HG02840 (cell line): Measurements from ENCODE around the gene NR2E1.

ENCODE experiments used
- ATAC-seq: cut with Tn5 transposase; IDR thresholded peaks from one replicate; pipeline ENCODE4 v1.9.1; 2021; ENCODE audit warnings: mild to moderate bottlenecking, moderate library complexity, moderate number of reproducible peaks; ENCODE audit not compliant: unreplicated experiment, low FRiP score

NR2E1 gene

GRCh38 chr6:108170332-108171290, 4.8 kb downstream of the NR2E1 start:
- ATAC-seq: no peak

DNA sequence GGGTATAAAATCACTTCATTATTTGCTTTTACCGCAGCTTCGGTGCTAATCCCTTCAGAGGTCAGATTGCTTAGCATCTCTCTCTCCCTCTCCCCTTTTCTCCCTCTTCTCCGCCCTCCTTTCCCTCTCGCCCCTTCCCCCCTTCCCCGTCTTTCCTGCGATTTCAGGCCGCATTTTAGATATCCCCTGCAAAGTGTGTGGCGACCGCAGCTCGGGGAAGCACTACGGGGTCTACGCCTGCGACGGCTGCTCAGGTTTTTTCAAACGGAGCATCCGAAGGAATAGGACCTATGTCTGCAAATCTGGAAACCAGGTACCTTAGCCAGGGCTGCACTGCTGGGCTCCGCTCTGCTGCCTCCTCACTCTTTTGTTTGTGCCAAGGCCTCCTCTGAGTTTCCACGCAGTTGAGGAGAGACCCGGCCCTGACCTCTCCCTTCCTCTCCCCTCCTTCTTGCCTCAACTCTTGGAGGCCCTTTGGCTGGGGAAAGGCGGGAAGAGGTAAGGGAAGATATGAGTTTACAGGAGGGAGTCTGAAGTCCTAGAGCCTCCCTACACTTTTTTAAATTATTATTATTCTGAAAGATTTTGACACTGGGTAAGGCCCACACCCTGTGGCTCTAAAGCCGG, 5.6 kb downstream of the NR2E1 start:
- ATAC-seq: no peak

DNA sequence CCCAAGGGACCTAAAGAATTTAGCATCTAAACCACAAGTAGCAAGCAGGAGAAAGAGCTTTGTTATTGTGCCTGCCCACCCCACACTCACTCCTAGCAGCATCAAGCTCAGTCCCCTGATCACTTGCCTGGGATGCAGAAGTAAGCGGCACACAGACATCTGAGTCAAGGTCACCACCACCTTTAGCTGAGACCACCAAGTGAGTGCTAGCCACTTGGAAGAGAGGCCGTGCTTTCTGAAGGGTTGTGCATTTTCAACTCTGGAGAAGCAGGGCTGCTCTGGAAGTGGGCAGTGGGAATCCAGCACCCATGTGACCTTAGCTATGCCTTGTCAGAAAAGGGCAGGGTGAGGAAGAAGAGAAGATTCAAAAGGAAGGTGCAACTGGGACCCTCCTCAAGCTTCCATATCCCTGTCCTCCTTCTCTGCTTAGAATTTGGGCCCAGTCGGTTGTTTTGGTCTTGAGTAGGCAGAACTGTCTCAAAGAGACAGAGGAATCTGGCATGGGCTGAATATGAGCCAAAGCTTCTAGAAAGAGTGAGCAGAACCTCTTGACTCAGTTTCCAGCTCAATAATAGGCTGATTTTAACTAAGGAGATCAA, 6.2 kb downstream of the NR2E1 start:
- no peak for ATAC-seq

DNA sequence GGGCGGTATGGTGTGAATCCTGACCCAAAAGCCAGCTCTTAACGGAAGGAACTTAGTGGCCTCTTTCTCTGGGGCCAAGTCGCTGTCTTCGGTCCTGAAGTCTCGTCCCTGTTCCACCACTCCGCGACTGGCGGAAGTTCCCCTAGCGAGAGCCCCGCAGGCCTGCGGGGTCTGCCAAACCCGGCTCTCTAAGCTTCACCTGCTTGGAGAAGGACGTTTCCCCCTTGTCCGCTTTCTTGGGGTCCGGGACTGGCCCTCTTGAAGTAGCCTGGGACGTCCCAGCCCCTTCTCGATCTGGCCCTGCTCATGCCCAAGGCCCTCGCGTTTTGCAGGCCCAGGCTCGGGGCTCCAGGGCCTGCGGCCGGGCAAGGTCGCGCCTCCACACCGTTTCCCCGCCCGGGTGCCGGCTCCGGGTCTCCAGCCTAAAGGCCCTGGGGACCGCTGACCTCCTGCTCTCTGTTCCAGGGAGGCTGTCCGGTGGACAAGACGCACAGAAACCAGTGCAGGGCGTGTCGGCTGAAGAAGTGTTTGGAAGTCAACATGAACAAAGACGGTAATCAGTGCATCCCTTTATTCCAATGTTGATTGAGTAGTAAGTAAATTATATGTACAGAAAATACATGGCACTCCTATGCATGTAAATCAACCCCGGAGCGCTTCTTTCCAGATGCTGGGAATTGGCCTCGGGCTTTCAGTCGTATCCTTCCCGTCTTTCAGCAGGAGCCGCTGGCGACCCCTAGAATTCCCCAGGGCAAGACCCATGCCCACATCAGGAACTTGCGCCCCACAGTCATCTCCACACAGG, 8.8 kb downstream of the NR2E1 start:
- ATAC-seq: no peak

DNA sequence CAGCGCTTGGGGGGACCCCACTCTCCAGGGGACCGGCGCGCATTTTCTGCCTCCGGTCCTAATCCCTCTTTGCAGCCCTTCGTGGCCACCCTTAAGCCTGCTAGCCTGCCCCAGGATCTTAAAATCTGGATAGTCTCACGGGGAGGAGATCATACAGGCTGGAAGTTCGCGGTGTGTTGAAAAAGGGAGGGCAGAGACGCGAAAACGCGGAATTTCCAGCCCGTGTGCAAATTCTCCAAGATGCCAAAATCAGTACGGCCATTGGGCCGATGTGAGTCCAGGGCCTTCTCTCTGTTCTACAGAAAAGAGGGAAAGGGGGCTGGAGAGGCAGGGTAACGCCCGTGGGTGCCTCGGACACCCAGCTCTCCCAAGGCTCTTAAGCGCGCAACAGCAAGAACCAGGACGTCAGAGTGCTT, 9.4 kb downstream of the NR2E1 start:
- ATAC-seq: no peak

GRCh38 chr6:108175592-108176279, 9.9 kb downstream of the NR2E1 start:
- no peak for ATAC-seq

- no peak for ATAC-seq
Measured at GRCh38 chr6:108176281-108177089, 10.7 kb downstream of the NR2E1 start.

DNA sequence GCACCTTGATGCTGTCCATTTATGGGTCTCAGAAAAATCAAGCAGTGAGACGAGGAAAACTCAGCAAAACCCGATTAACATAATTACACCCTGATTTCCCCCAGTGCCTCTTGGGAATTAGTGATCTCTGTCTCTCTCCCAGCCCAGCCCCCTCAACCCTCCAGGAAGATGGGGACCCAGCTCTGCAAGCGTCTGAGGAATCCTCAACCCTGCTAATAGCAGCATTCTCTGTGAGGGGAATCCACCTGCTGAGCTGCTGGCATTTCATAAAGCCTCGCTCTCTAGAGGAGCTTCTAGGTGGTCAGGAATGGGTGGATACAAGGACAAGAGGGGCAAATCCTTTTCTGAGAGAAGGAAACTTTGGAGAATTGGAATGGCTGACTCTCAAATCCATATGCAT, 13.9 kb downstream of the NR2E1 start:
- no peak for ATAC-seq

DNA sequence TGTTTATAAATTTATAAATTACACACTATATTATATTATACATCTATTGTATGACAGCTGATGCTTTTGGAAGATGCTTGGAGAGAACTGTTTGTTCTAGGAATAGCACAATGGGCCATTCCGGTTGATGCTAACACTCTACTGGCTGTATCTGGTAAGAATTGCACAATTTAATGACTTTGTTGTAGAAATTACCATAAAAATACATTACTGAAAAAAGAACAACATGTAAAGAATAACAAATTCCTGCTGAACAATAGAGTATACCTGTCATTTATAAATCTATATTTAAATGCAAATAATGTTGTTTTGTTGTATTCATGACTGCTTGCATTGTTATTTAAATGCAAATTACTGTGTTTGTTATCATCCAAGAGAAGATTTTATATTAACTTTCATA, 14.4 kb downstream of the NR2E1 start:
- no peak for ATAC-seq

- no peak for ATAC-seq
Measured at GRCh38 chr6:108180776-108181175, 15.0 kb downstream of the NR2E1 start.

- ATAC-seq: no peak
Measured at GRCh38 chr6:108186226-108186625, 20.4 kb downstream of the NR2E1 start.

GRCh38 chr6:108187519-108187918, 21.7 kb downstream of the NR2E1 start:
- no peak for ATAC-seq

- no peak for ATAC-seq
Measured at GRCh38 chr6:108193131-108193530, 27.3 kb downstream of the NR2E1 start.

DNA sequence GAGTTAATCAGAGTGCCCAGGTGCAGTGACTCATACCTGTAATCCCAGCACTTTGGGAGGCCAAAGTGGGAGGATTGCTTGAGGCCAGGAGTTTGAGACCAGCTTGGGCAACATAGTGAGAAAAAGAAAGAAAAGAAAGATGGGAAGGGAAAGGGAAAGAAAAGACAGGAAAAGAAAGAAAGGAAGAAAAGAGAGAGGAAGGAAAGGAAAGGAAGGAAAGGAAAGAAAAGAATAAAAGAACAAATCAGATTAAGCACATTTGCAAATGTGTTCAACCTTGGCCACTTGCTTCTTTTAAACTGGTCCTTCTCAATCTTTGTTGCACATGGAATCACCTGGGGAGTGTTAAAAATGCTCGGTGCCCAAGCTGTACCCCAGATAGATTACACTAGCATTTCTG, 28.0 kb downstream of the NR2E1 start:
- no peak for ATAC-seq

- no peak for ATAC-seq
Measured at GRCh38 chr6:108194503-108194902, 28.7 kb downstream of the NR2E1 start.

DNA sequence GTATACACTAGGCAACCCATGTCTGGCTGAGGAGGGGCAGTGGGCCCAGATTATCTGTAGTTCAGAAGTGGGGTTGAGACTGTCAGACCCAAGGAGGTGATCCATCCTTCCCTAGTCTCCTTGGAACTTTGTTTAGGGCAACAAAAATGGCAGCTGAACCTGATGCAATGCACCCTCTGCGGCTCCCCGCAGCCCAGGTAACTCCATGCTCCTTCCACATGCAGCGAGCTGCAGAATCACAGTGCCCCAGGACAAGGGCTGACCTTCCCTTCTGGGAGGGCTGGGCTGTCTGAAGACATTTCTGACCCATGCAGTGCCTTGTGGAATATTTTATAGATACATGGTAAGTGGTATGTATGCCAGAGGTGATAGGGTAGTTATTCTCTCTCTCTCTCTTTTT, 29.4 kb downstream of the NR2E1 start:
- no peak for ATAC-seq

DNA sequence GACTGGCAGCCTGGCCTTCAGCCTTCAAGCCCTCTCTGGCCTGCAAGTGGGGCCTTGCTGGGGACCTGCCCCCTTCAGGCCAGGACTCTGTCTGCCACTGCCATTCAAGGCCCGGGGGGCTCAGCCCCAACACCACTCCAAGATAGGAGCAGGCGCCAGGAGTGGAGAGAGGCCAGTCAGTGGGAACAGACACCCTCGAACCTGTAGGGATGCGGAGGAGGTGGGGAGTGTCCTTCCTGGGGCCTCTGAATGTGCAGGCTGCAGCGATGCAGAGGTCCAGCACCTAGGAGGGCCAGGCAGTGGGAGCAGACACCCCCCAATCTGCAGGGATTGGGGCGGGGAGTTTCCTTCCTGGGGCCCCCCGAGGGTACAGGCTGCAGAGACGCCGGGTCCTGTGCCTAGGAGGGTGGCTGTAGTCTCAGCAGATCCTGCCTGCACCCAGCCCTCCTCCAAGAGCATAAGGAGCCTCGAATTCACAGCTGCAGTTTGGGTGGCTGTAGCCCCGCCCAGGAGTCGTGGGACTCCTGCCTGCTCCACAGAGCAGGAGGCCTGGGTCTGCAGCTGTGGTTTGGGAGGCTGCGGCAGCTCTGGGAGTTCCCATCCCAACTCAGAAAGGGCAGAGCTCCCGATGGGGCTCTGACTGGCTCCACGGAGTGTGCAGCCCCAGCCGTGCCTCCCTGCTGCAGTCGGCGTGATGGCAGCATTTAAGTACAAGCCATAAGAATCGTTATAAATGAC, 33.1 kb downstream of the NR2E1 start:
- ATAC-seq: no peak

- ATAC-seq: no peak
Measured at GRCh38 chr6:108200186-108200585, 34.4 kb downstream of the NR2E1 start.

- ATAC-seq: no peak
Measured at GRCh38 chr6:108200631-108201030, 34.8 kb downstream of the NR2E1 start.
